Measurements from ENCODE around the gene CDKL2.

DNA sequence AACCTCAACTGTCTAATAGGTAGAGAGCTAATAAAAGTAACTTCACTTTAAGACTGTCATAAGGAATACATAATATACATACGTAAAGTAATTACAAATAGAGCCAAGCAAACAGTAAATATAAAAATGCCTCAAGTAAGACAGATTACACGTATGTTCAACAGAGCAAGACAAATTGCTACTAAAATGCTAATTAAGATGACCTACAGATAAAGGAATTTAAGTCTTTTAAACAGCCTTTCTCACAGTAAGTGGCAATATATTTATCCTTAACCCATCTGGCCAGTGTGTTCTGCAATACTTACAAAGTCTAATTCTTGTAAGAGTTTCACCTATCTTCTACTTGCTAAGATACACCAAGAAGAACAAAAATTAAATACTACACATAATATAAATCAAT lies 30.2 kb upstream of the CDKL2 start:
- no peak for TF ChIP-seq CTCF (IDR thresholded peaks at IDR 0.05; ENCODE audit: poor library complexity, severe bottlenecking)
- no peak for TF ChIP-seq POLR2AphosphoS5 (IDR thresholded peaks at IDR 0.05)
- TF ChIP-seq, protein P1, sequence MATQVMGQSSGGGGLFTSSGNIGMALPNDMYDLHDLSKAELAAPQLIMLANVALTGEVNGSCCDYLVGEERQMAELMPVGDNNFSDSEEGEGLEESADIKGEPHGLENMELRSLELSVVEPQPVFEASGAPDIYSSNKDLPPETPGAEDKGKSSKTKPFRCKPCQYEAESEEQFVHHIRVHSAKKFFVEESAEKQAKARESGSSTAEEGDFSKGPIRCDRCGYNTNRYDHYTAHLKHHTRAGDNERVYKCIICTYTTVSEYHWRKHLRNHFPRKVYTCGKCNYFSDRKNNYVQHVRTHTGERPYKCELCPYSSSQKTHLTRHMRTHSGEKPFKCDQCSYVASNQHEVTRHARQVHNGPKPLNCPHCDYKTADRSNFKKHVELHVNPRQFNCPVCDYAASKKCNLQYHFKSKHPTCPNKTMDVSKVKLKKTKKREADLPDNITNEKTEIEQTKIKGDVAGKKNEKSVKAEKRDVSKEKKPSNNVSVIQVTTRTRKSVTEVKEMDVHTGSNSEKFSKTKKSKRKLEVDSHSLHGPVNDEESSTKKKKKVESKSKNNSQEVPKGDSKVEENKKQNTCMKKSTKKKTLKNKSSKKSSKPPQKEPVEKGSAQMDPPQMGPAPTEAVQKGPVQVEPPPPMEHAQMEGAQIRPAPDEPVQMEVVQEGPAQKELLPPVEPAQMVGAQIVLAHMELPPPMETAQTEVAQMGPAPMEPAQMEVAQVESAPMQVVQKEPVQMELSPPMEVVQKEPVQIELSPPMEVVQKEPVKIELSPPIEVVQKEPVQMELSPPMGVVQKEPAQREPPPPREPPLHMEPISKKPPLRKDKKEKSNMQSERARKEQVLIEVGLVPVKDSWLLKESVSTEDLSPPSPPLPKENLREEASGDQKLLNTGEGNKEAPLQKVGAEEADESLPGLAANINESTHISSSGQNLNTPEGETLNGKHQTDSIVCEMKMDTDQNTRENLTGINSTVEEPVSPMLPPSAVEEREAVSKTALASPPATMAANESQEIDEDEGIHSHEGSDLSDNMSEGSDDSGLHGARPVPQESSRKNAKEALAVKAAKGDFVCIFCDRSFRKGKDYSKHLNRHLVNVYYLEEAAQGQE (IDR thresholded peaks at IDR 0.05; ENCODE audit: borderline replicate concordance), result no peak
- TF ChIP-seq MXI1 (conservative IDR thresholded peaks at IDR 0.05; ENCODE audit: poor library complexity, severe bottlenecking), result no peak

Measured in neural cell (in vitro differentiated cells).